Thyroid gland (tissue), 4 donors: ENCODE data around the gene MAP7D1. TPM values are rescaled to one million over a fixed set of nuclear protein-coding genes. Genes with fewer than 3 reads are reported as not detected.
"Not testable (repeated sequence)": the region's sequence is repeated elsewhere in the genome, so short reads cannot be mapped to it uniquely, and the experiment has no call there.

Experiments used
- DNase-seq, 2 donors: peaks; one replicate each; pipeline ENCODE4 v3.0.0-alpha.2; 2019
- H3K27ac ChIP-seq, 3 donors: fragments of 200-600 bp; sonication (generic); 1 replicate in 2 of 3; 2 replicates in 1 of 3; pipeline ENCODE4 v1.5.1; 2016 to 2019; ENCODE audit warnings: mild to moderate bottlenecking in 1 of 3, moderate library complexity in 1 of 3
- H3K27me3 ChIP-seq: fragments of 200-600 bp; sonication (generic); one replicate; pipeline ENCODE4 v1.5.1; 2019
- H3K36me3 ChIP-seq, 2 donors: fragments of 200-600 bp; sonication (generic); one replicate each; pipeline ENCODE4 v1.5.1; 2016 to 2019
- H3K4me1 ChIP-seq, 2 donors: fragments of 200-600 bp; sonication (generic); one replicate each; pipeline ENCODE4 v1.5.1; 2017 to 2019
- H3K4me3 ChIP-seq, 3 donors: fragments of 200-600 bp; sonication (generic); replicated peaks in 1 of 3; 1 replicate in 2 of 3; 2 replicates in 1 of 3; pipeline ENCODE4 v1.5.1; 2016; ENCODE audit warnings: mild to moderate bottlenecking in 1 of 3
- H3K9me3 ChIP-seq: fragments of 200-600 bp; sonication (generic); one replicate; pipeline ENCODE4 v1.5.1; 2017
- CTCF ChIP-seq, 6 experiments: fragments of 200-600 bp in 3 of 6; fragments of 450-650 bp in 3 of 6; sonication (generic) in 3 of 6; IDR thresholded peaks; one replicate each; pipeline ENCODE4 v1.5.1; 2016 to 2019; ENCODE audit warnings: antibody characterized with exemption in 6 of 6, mild to moderate bottlenecking in 2 of 6, inconsistent platforms in 1 of 6, moderate library complexity in 1 of 6
- POLR2A ChIP-seq, 2 donors: fragments of 450-650 bp; IDR thresholded peaks; one replicate each; pipeline ENCODE4 v1.6.1; 2017; ENCODE audit warnings: antibody characterized with exemption in 2 of 2, mild to moderate bottlenecking in 2 of 2, moderate library complexity in 1 of 2
- WGBS, 2 donors: methylation state at CpG; one replicate each; pipeline ENCODE4 v1.1.5; 2017; 5-methylcytosine and 5-hydroxymethylcytosine counted together
- intact Hi-C: fragments of 100-400 bp; cut with DNase I; formaldehyde crosslinking; loops from one replicate; pipeline ENCODE4 v1.15.1; 2023
- small RNA-seq: library from RNA; depleted of rRNA; stranded (forward); fragments of <200 nt; gene quantifications from one replicate; pipeline ENCODE3, GENCODE V24; 2016
- total RNA-seq, 4 donors: library from RNA; depleted of rRNA; stranded (reverse); fragments of >200 nt; gene quantifications; one replicate each; pipeline ENCODE4 v1.2.3, GENCODE V29; 2016

MAP7D1 gene
- total RNA-seq, 4 donors from 2014 or later, result 63.6 to 75.0 (median 68.7) TPM

- Histone ChIP-seq H3K4me3 (peak within 1 kb of the TSS; percentile 64 to 88 (median 71)), H3K27ac (peak within 1 kb of the TSS; percentile 95 to 96 (median 96)), H3K36me3 (peaks cover 0 to 7% of the 10 kb centered on the region in 2 donors), H3K27me3 (no peaks in the 10 kb centered on the region), H3K9me3 (no peaks in the 10 kb centered on the region), H3K4me1 (peaks cover 23 to 24% of the 10 kb centered on the region in 2 donors)
- intact Hi-C loops, result loop anchor here (10.0 kb wide), 1 partner anchor 51 kb away; no protein-coding TSS in a partner anchor
- WGBS, 2 donors, result 0 to 2% methylated on average over 11 to 15 of the region's 45 CpGs
- peak; percentile 100 for DNase-seq
- TF ChIP-seq CTCF (IDR thresholded peaks at IDR 0.05) (peak in 1 of 6 experiments; percentile 10), POLR2A (IDR thresholded peaks at IDR 0.05) (peak; percentile 92 to 98)
These were observed 68.1 kb downstream of the MAP7D1 start, which contains the start of gene THRAP3 for GRCh38 chr1:36223996-36224536. THRAP3 (plus strand) TSS chr1:36224443; CDS start chr1:36282564, 58,121 bp downstream.

GRCh38 chr1:36224537-36225282, 68.8 kb downstream of the MAP7D1 start:
- 0 to 1% methylated on average over 27 to 29 of the region's 29 CpGs for WGBS, 2 donors
- H3K36me3 ChIP-seq, result peaks cover 0 to 7% of the 10 kb centered on the region in 2 donors
- intact Hi-C loops, result loop anchor here (10.0 kb wide), 1 partner anchor 50 kb away; no protein-coding TSS in a partner anchor
- H3K27me3 ChIP-seq, result no peaks in the 10 kb centered on the region
- H3K4me1 ChIP-seq, result peaks cover 23 to 24% of the 10 kb centered on the region in 2 donors
- peak; percentile 71 to 74 for DNase-seq
- H3K27ac ChIP-seq, result peak overlapping the region; percentile 90 to 96 (median 91)
- no peaks in the 10 kb centered on the region for H3K9me3 ChIP-seq
- H3K4me3 ChIP-seq, result peak overlapping the region; percentile 64 to 88 (median 71)
- TF ChIP-seq POLR2A (IDR thresholded peaks at IDR 0.05) (no peak), CTCF (IDR thresholded peaks at IDR 0.05) (peak in 5 of 6 experiments; percentile 24 to 58 (median 36))

- WGBS, 2 donors, result 22 to 24% methylated on average over 10 of the region's 10 CpGs
- H3K9me3 ChIP-seq, result no peaks in the 10 kb centered on the region
- intact Hi-C loops, result loop anchor here (10.0 kb wide), 1 partner anchor 49 kb away; no protein-coding TSS in a partner anchor
- H3K36me3 ChIP-seq, result peaks cover 3 to 12% of the 10 kb centered on the region in 2 donors
- no peak for DNase-seq
- peaks cover 27 to 28% of the 10 kb centered on the region in 2 donors for H3K4me1 ChIP-seq
- TF ChIP-seq CTCF (IDR thresholded peaks at IDR 0.05) (no peak), POLR2A (IDR thresholded peaks at IDR 0.05) (no peak)
- no peaks in the 10 kb centered on the region for H3K27me3 ChIP-seq
- H3K4me3 ChIP-seq, result peak overlapping the region; percentile 64 to 88 (median 71)
- peak overlapping the region; percentile 90 to 96 (median 91) for H3K27ac ChIP-seq
These were observed 69.4 kb downstream of the MAP7D1 start for GRCh38 chr1:36225283-36225899.

- intact Hi-C loops, result not testable (repeated sequence)
These were observed 74.3 kb downstream of the MAP7D1 start for GRCh38 chr1:36230279-36230678.

More at GRCh38 chr1:36230279-36230678, 74.3 kb downstream of the MAP7D1 start:
- Histone ChIP-seq H3K4me1 (peaks cover 56 to 61% of the 10 kb centered on the region in 2 donors), H3K36me3 (peaks cover 4 to 14% of the 10 kb centered on the region in 2 donors), H3K27ac (peak overlapping the region; percentile 79 to 86 (median 80))
- not testable (repeated sequence) for DNase-seq, H3K9me3 ChIP-seq, H3K4me3 ChIP-seq, H3K27me3 ChIP-seq
- WGBS, 2 donors, result 93 to 94% methylated on average over 12 of the region's 12 CpGs

Small RNA genes lying within 50 kb of the gene (small RNA-seq; reads per million reads assigned to genes)
- not detected for gene RN7SL131P

Other genes starting within 250 kb of the MAP7D1 start
- gene AGO3, start 225.1 kb upstream of the MAP7D1 start, total RNA-seq, result 10 to 100 TPM; 21.2 to 48.5 (median 31.6) TPM
- 1 to 10 TPM in 3 of 4 donors, under 1 TPM in 1; 0.89 to 4.0 (median 1.9) TPM for gene TEKT2, start 72.1 kb upstream of the MAP7D1 start, total RNA-seq
- 10 to 100 TPM; 31.8 to 50.1 (median 41.7) TPM for gene ADPRS, start 67.3 kb upstream of the MAP7D1 start, total RNA-seq
- 10 to 100 TPM in 2 of 4 donors, 1 to 10 TPM in 2; 5.7 to 13.7 (median 10.1) TPM for gene COL8A2, start 30.9 kb upstream of the MAP7D1 start, total RNA-seq
- gene TRAPPC3, start 6.7 kb upstream of the MAP7D1 start, total RNA-seq, result 100 to 1,000 TPM; 101 to 156 (median 148) TPM
- gene THRAP3, start 68.3 kb downstream of the MAP7D1 start, total RNA-seq, result 100 to 1,000 TPM in 3 of 4 donors, 10 to 100 TPM in 1; 88.9 to 129 (median 115) TPM
- gene SH3D21, start 150.2 kb downstream of the MAP7D1 start, total RNA-seq, result 10 to 100 TPM; 10.7 to 25.1 (median 16.9) TPM
- gene EVA1B, start 167.5 kb downstream of the MAP7D1 start, total RNA-seq, result 10 to 100 TPM; 30.7 to 71.5 (median 52.5) TPM
- gene STK40, start 229.8 kb downstream of the MAP7D1 start, total RNA-seq, result 10 to 100 TPM; 37.0 to 61.1 (median 50.9) TPM
- 10 to 100 TPM; 19.1 to 52.7 (median 49.0) TPM for gene LSM10, start 241.7 kb downstream of the MAP7D1 start, total RNA-seq